Pancreas (tissue), 10 donors: ENCODE data around the gene FMNL2. TPM values are rescaled to one million over a fixed set of nuclear protein-coding genes. Genes with fewer than 3 reads are reported as not detected.
A peak's percentile ranks its signal among the peaks of the same experiment; 100 is the strongest.

Experiments used
- ATAC-seq, 4 donors: fragments of 200-7000 bp; cut with Tn5 transposase; one replicate each; pipeline versions ENCODE4 v1.8.0 to v1.9.1; 2020; ENCODE audit warnings: mild to moderate bottlenecking in 4 of 4, moderate library complexity in 4 of 4
- DNase-seq, 6 donors: peaks; one replicate each; pipeline ENCODE4 v3.0.0-alpha.2; 2020
- FAIRE-seq: peaks from 2 replicates; lab custom pipeline; 2012; peaks lifted over from hg19 to GRCh38; lab: Jason Lieb, UNC
- H3K27ac ChIP-seq, 4 donors: fragments of 200-600 bp; sonication (generic); 1 replicate in 3 of 4; 2 replicates in 1 of 4; pipeline versions ENCODE4 v1.5.0 to v1.8.0; 2020
- H3K27me3 ChIP-seq, 4 donors: fragments of 200-600 bp; one replicate each; pipeline ENCODE4 v1.8.0; 2021
- H3K36me3 ChIP-seq, 3 donors: fragments of 200-600 bp; sonication (generic) in 1 of 3; one replicate each; pipeline versions ENCODE4 v1.5.0 to v1.8.0; 2020 to 2021
- H3K4me1 ChIP-seq, 3 donors: fragments of 200-600 bp; one replicate each; pipeline ENCODE4 v1.8.0; 2021
- H3K4me3 ChIP-seq, 4 donors: fragments of 200-600 bp; sonication (generic) in 2 of 4; one replicate each; pipeline versions ENCODE4 v1.5.0 to v1.8.0; 2020 to 2021
- H3K9me3 ChIP-seq, 4 donors: fragments of 200-600 bp; one replicate each; pipeline ENCODE4 v1.8.0; 2021
- WGBS, 2 donors: extraction: QIAGEN DNeasy Blood & Tissue Kit; methylation state at CpG; one replicate each; pipeline ENCODE4 v1.1.7; 2013; 5-methylcytosine and 5-hydroxymethylcytosine counted together
- intact Hi-C, 3 donors: fragments of 100-400 bp; cut with DNase I; formaldehyde crosslinking; loops; one replicate each; pipeline versions ENCODE4 v1.11.1 to v1.14.2; 2022
- polyA plus RNA-seq, 2 donors: library from polyadenylated mRNA; stranded (reverse); fragments of 200-250 nt; gene quantifications; one replicate each; pipeline ENCODE4 v1.2.3, GENCODE V29; 2013
- total RNA-seq, 6 donors: library from RNA; stranded (reverse); fragmentation: NEBNext Ultra II Directional in 4 of 6; extraction: Animal tissue kit (Norgen Biotek cat#: 25700) in 4 of 6; gene quantifications; one replicate each; pipeline versions ENCODE4 v1.2.1 to v1.2.4, GENCODE V29; 2021 to 2023
- TF ChIP-seq, protein P1 (sequence below), 4 donors: fragments of 200-600 bp; sonication (generic) in 3 of 4; IDR thresholded peaks; one replicate each; pipeline versions ENCODE4 v1.5.0 to v1.8.0; 2021; ENCODE audit warnings: antibody characterized with exemption in 4 of 4
- donor health status: healthy with polysubstance abuse.
- donor health status: DM: no; HTN: no; CAD: no; lungs with moderate emphysema.
- donor health status: DM: no; HTN: no; CAD: no.
- donor health status: control.
- donor health status: control.
- donor health status: Bipolar disorder and iron deficiency.
- donor health status: DM: yes; HTN: yes; CAD: no.
- donor health status: DM: no; HTN: no; CAD: no.
- donor health status: DM: no; HTN: no; CAD: no.
- donor health status: DM: yes; HTN: yes; CAD: no.

Gene FMNL2
- total and polyA plus RNA-seq, 8 donors = 7.5 to 22.3 (median 11.3) TPM

DNA sequence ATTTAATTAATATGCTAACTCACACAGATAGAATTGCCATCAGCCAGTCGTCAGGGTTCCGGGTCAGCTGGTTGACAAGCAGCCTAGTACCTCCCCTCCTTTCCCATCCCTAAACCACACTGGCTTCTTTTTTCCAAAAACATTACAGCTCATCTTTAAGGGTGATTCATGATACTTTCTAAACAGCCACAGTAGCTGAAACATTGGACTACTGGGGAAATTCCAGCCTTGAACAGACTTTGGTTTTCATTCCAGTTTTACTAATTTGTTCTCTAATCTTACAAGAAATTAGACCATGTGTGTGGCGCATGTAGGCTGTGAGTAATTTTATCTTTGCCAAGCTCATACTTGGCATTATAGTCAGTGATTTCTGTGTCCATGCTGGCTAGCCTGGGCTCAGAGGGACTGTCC, 110.8 kb downstream of the FMNL2 start:
- DNase-seq = no peak
- intact Hi-C loops = no loop called here
- Histone ChIP-seq H3K36me3 (no peaks in the 10 kb centered on the region), H3K27me3 (no peaks in the 10 kb centered on the region), H3K27ac (peak overlapping the region in 1 of 4 donors; percentile 0), H3K9me3 (no peaks in the 10 kb centered on the region), H3K4me1 (peaks cover 0 to 7% (median 5%) of the 10 kb centered on the region in 3 donors), H3K4me3 (no peak overlapping the region)
- ATAC-seq = peak; percentile 57 to 76 (median 69)
- TF ChIP-seq, protein P1, sequence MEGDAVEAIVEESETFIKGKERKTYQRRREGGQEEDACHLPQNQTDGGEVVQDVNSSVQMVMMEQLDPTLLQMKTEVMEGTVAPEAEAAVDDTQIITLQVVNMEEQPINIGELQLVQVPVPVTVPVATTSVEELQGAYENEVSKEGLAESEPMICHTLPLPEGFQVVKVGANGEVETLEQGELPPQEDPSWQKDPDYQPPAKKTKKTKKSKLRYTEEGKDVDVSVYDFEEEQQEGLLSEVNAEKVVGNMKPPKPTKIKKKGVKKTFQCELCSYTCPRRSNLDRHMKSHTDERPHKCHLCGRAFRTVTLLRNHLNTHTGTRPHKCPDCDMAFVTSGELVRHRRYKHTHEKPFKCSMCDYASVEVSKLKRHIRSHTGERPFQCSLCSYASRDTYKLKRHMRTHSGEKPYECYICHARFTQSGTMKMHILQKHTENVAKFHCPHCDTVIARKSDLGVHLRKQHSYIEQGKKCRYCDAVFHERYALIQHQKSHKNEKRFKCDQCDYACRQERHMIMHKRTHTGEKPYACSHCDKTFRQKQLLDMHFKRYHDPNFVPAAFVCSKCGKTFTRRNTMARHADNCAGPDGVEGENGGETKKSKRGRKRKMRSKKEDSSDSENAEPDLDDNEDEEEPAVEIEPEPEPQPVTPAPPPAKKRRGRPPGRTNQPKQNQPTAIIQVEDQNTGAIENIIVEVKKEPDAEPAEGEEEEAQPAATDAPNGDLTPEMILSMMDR (IDR thresholded peaks at IDR 0.05) = no peak
- WGBS, 2 donors = 29 to 31% methylated on average over 3 of the region's 3 CpGs
- FAIRE-seq = no peak

DNA sequence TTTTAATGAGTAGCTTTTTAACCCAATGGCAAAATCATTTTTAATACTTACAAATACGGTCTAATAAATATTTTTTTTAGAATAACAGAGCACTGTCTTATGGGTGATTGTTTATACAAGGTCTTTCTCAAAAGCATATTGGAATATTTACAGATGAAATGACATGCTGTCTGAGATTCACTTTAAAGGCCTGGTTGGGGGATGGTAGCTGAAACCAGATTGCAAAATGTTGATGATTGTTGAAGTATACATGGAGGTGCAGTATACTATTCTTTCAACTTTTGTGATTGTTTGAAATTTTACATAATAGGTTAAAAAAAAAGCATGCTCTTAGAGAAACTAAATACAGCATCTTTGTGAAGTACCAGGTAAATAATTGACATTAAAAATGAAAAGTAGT, 111.2 kb downstream of the FMNL2 start:
- TF ChIP-seq, protein P1 (IDR thresholded peaks at IDR 0.05) = no peak
- Histone ChIP-seq H3K27ac (peak overlapping the region in 1 of 4 donors; percentile 0), H3K4me1 (peaks cover 0 to 7% (median 5%) of the 10 kb centered on the region in 3 donors), H3K9me3 (no peaks in the 10 kb centered on the region), H3K27me3 (no peaks in the 10 kb centered on the region), H3K4me3 (no peak overlapping the region), H3K36me3 (no peaks in the 10 kb centered on the region)
- DNase-seq (no peak), FAIRE-seq (no peak), ATAC-seq (no peak)
- intact Hi-C loops = no loop called here
- 36 to 55% methylated on average over 1 of the region's 1 CpG for WGBS, 2 donors

- H3K9me3 ChIP-seq = no peaks in the 10 kb centered on the region
- H3K27ac ChIP-seq = no peak overlapping the region
- TF ChIP-seq, protein P1 (IDR thresholded peaks at IDR 0.05) = no peak
- no peak overlapping the region for H3K4me3 ChIP-seq
- ATAC-seq (no peak), FAIRE-seq (no peak), DNase-seq (no peak)
- no peaks in the 10 kb centered on the region for H3K36me3 ChIP-seq
- H3K27me3 ChIP-seq = no peaks in the 10 kb centered on the region
- H3K4me1 ChIP-seq = peaks cover 0 to 7% (median 5%) of the 10 kb centered on the region in 3 donors
- intact Hi-C loops = no loop called here
- 89 to 98% methylated on average over 1 of the region's 1 CpG for WGBS, 2 donors
These were observed 112.9 kb downstream of the FMNL2 start for GRCh38 chr2:152447897-152448296.

GRCh38 chr2:152448606-152449005, 113.6 kb downstream of the FMNL2 start:
- no peak for ATAC-seq
- no peak for DNase-seq
- Histone ChIP-seq H3K4me3 (no peak overlapping the region), H3K9me3 (no peaks in the 10 kb centered on the region), H3K36me3 (no peaks in the 10 kb centered on the region), H3K4me1 (peaks cover 0 to 7% (median 5%) of the 10 kb centered on the region in 3 donors), H3K27me3 (no peaks in the 10 kb centered on the region), H3K27ac (no peak overlapping the region)
- TF ChIP-seq, protein P1 (IDR thresholded peaks at IDR 0.05) = no peak
- FAIRE-seq = no peak
- intact Hi-C loops = no loop called here
- WGBS, 2 donors = 81 to 89% methylated on average over 5 of the region's 5 CpGs

- no peak overlapping the region for H3K4me3 ChIP-seq
- TF ChIP-seq, protein P1 (IDR thresholded peaks at IDR 0.05) = no peak
- H3K27me3 ChIP-seq = no peaks in the 10 kb centered on the region
- ATAC-seq = no peak
- no peak overlapping the region for H3K27ac ChIP-seq
- H3K4me1 ChIP-seq = peaks cover 0 to 7% (median 5%) of the 10 kb centered on the region in 3 donors
- no peak for DNase-seq
- intact Hi-C loops = no loop called here
- H3K9me3 ChIP-seq = no peaks in the 10 kb centered on the region
- FAIRE-seq = no peak
- WGBS, 2 donors = 89 to 95% methylated on average over 3 of the region's 3 CpGs
- no peaks in the 10 kb centered on the region for H3K36me3 ChIP-seq
These were observed 114.6 kb downstream of the FMNL2 start for GRCh38 chr2:152449578-152449977.
